ENCODE results near the gene ZFP3.
A peak's percentile ranks its signal among the peaks of the same experiment; 100 is the strongest.
"Not testable (repeated sequence)": the region's sequence is repeated elsewhere in the genome, so short reads cannot be mapped to it uniquely, and the experiment has no call there.

The ZFP3 gene

GRCh38 chr17:5078106-5079028 lies at the start of gene ZFP3:
ZFP3 (plus strand) TSS chr17:5078467; CDS start chr17:5091505, 13,038 bp downstream.
- peaks cover 23% of the 10 kb centered on the region for H3K4me1 Mint-ChIP-seq
- peaks cover 8% of the 10 kb centered on the region for H3K27me3 Mint-ChIP-seq
- peaks cover 26% of the 10 kb centered on the region for H3K36me3 Mint-ChIP-seq
- H3K27ac Mint-ChIP-seq = peak within 1 kb of the TSS; percentile 85
- CTCF ChIA-PET = interaction anchor here (0.5 to 1.2 kb wide), 4 partner anchors 33 to 118 kb away, joined by 3 to 4 read pairs (median 4); partner anchors contain the start of gene ZNF232
- H3K9me3 Mint-ChIP-seq = peaks cover 20% of the 10 kb centered on the region
- H3K4me3 Mint-ChIP-seq = peak within 1 kb of the TSS; percentile 88
- DNase-seq = peak; percentile 85

GRCh38 chr17:5030168-5030567 lies 48.1 kb upstream of the ZFP3 start:
- Mint-ChIP-seq H3K27me3 (peaks cover 16% of the 10 kb centered on the region), H3K27ac (peak overlapping the region; percentile 95), H3K4me3 (peak overlapping the region; percentile 80), H3K4me1 (peaks cover 34% of the 10 kb centered on the region)
- not testable (repeated sequence) for DNase-seq, H3K9me3 Mint-ChIP-seq, H3K36me3 Mint-ChIP-seq
- CTCF ChIA-PET = interaction anchor here (0.9 to 2.1 kb wide), 13 partner anchors 8 to 59 kb away, joined by 3 to 21 read pairs (median 4); partner anchors contain the start of gene CAMTA2

GRCh38 chr17:5031365-5032082 lies 46.7 kb upstream of the ZFP3 start:
- CTCF ChIA-PET = interaction anchor here (0.6 to 2.2 kb wide), 12 partner anchors 9 to 163 kb away, joined by 3 to 11 read pairs (median 4); partner anchors contain the start of gene CAMTA2
- DNase-seq = peak; percentile 90
- Mint-ChIP-seq H3K4me3 (peak overlapping the region; percentile 80), H3K36me3 (peaks cover 2% of the 10 kb centered on the region), H3K27ac (peak overlapping the region; percentile 95), H3K9me3 (no peaks in the 10 kb centered on the region), H3K4me1 (peaks cover 34% of the 10 kb centered on the region), H3K27me3 (peaks cover 24% of the 10 kb centered on the region)

- H3K9me3 Mint-ChIP-seq = no peaks in the 10 kb centered on the region
- CTCF ChIA-PET = interaction anchor here (2.2 kb wide), 1 partner anchor 28 kb away, joined by 11 read pairs; no protein-coding TSS in a partner anchor
- peaks cover 24% of the 10 kb centered on the region for H3K27me3 Mint-ChIP-seq
- no peak for DNase-seq
- H3K27ac Mint-ChIP-seq = no peak overlapping the region
- peaks cover 2% of the 10 kb centered on the region for H3K36me3 Mint-ChIP-seq
- peaks cover 34% of the 10 kb centered on the region for H3K4me1 Mint-ChIP-seq
- H3K4me3 Mint-ChIP-seq = no peak overlapping the region
Observed at GRCh38 chr17:5032865-5033264, 45.4 kb upstream of the ZFP3 start.

- CTCF ChIA-PET = interaction anchor here (2.2 kb wide), 1 partner anchor 28 kb away, joined by 11 read pairs; no protein-coding TSS in a partner anchor
- peaks cover 2% of the 10 kb centered on the region for H3K36me3 Mint-ChIP-seq
- H3K4me1 Mint-ChIP-seq = peaks cover 31% of the 10 kb centered on the region
- H3K4me3 Mint-ChIP-seq = no peak overlapping the region
- no peak overlapping the region for H3K27ac Mint-ChIP-seq
- peaks cover 24% of the 10 kb centered on the region for H3K27me3 Mint-ChIP-seq
- no peak for DNase-seq
- H3K9me3 Mint-ChIP-seq = no peaks in the 10 kb centered on the region
Observed at GRCh38 chr17:5033352-5034015, 44.8 kb upstream of the ZFP3 start.

GRCh38 chr17:5034063-5034462 lies 44.2 kb upstream of the ZFP3 start:
- Mint-ChIP-seq H3K36me3 (peaks cover 2% of the 10 kb centered on the region), H3K4me1 (peaks cover 31% of the 10 kb centered on the region), H3K27ac (no peak overlapping the region), H3K27me3 (peaks cover 24% of the 10 kb centered on the region), H3K9me3 (no peaks in the 10 kb centered on the region), H3K4me3 (no peak overlapping the region)
- CTCF ChIA-PET = interaction anchor here (2.2 kb wide), 1 partner anchor 29 kb away, joined by 8 read pairs; no protein-coding TSS in a partner anchor
- no peak for DNase-seq

GRCh38 chr17:5034651-5035050 lies 43.6 kb upstream of the ZFP3 start:
- H3K27ac Mint-ChIP-seq = no peak overlapping the region
- CTCF ChIA-PET = interaction anchor here (0.6 to 2.2 kb wide), 2 partner anchors 8 to 29 kb away, joined by 3 to 8 read pairs; no protein-coding TSS in a partner anchor

GRCh38 chr17:5035315-5035714 lies 43.0 kb upstream of the ZFP3 start, which contains the start of gene SLC52A1:
SLC52A1 (minus strand) TSS chr17:5035426; CDS start chr17:5034606, 820 bp downstream.
- Mint-ChIP-seq H3K4me3 (no peak within 1 kb of the TSS), H3K9me3 (no peaks in the 10 kb centered on the region), H3K4me1 (peaks cover 33% of the 10 kb centered on the region), H3K36me3 (peaks cover 3% of the 10 kb centered on the region), H3K27ac (no peak within 1 kb of the TSS), H3K27me3 (peaks cover 24% of the 10 kb centered on the region)
- no peak for DNase-seq
- CTCF ChIA-PET = interaction anchor here (0.6 to 2.2 kb wide), 2 partner anchors 9 to 28 kb away, joined by 3 to 8 read pairs; no protein-coding TSS in a partner anchor

More at GRCh38 chr17:5034651-5035050, 43.6 kb upstream of the ZFP3 start:
- Mint-ChIP-seq H3K9me3 (no peaks in the 10 kb centered on the region), H3K36me3 (peaks cover 2% of the 10 kb centered on the region), H3K27me3 (peaks cover 24% of the 10 kb centered on the region), H3K4me3 (no peak overlapping the region), H3K4me1 (peaks cover 31% of the 10 kb centered on the region)
- no peak for DNase-seq

GRCh38 chr17:5042157-5043022 lies 35.9 kb upstream of the ZFP3 start:
- H3K36me3 Mint-ChIP-seq = peaks cover 17% of the 10 kb centered on the region
- CTCF ChIA-PET = interaction anchor here (1.5 kb wide), 1 partner anchor 12 kb away, joined by 4 read pairs; no protein-coding TSS in a partner anchor
- peaks cover 2% of the 10 kb centered on the region for H3K9me3 Mint-ChIP-seq
- H3K4me1 Mint-ChIP-seq = peaks cover 62% of the 10 kb centered on the region
- H3K27me3 Mint-ChIP-seq = no peaks in the 10 kb centered on the region
- peak overlapping the region; percentile 93 for H3K27ac Mint-ChIP-seq
- peak; percentile 63 for DNase-seq
- H3K4me3 Mint-ChIP-seq = peak overlapping the region; percentile 81

GRCh38 chr17:5043524-5043923 lies 34.7 kb upstream of the ZFP3 start:
- Mint-ChIP-seq H3K27me3 (no peaks in the 10 kb centered on the region), H3K36me3 (peaks cover 22% of the 10 kb centered on the region), H3K27ac (peak overlapping the region; percentile 93), H3K4me3 (peak overlapping the region; percentile 81), H3K9me3 (peaks cover 2% of the 10 kb centered on the region), H3K4me1 (peaks cover 73% of the 10 kb centered on the region)
- CTCF ChIA-PET = interaction anchor here (0.7 to 2.2 kb wide), 2 partner anchors 12 to 26 kb away, joined by 3 to 9 read pairs; no protein-coding TSS in a partner anchor
- DNase-seq = no peak

GRCh38 chr17:5044630-5045029 lies 33.6 kb upstream of the ZFP3 start:
- no peak for DNase-seq
- H3K4me1 Mint-ChIP-seq = peaks cover 83% of the 10 kb centered on the region

GRCh38 chr17:5045496-5045895 lies 32.8 kb upstream of the ZFP3 start:
- Mint-ChIP-seq H3K36me3 (peaks cover 28% of the 10 kb centered on the region), H3K27ac (peak overlapping the region; percentile 82), H3K9me3 (peaks cover 2% of the 10 kb centered on the region), H3K4me3 (no peak overlapping the region), H3K4me1 (peaks cover 84% of the 10 kb centered on the region), H3K27me3 (no peaks in the 10 kb centered on the region)
- CTCF ChIA-PET = interaction anchor here (0.9 to 2.2 kb wide), 2 partner anchors 14 to 16 kb away, joined by 4 to 9 read pairs; no protein-coding TSS in a partner anchor
- DNase-seq = no peak

More at GRCh38 chr17:5044630-5045029, 33.6 kb upstream of the ZFP3 start:
- peaks cover 2% of the 10 kb centered on the region for H3K9me3 Mint-ChIP-seq
- no peaks in the 10 kb centered on the region for H3K27me3 Mint-ChIP-seq
- H3K27ac Mint-ChIP-seq = no peak overlapping the region
- H3K4me3 Mint-ChIP-seq = no peak overlapping the region
- CTCF ChIA-PET = interaction anchor here (0.9 to 2.2 kb wide), 2 partner anchors 13 to 17 kb away, joined by 4 to 9 read pairs; no protein-coding TSS in a partner anchor
- H3K36me3 Mint-ChIP-seq = peaks cover 26% of the 10 kb centered on the region

Data from activated naive CD4-positive, alpha-beta T cell treated with anti-CD3 and anti-CD28 coated beads, Interleukin-2, amount 10 ng/mL, durations not matched to agents 7 days and 5 days (primary cell).